Measurements from ENCODE around the gene CRHR2.

DNA sequence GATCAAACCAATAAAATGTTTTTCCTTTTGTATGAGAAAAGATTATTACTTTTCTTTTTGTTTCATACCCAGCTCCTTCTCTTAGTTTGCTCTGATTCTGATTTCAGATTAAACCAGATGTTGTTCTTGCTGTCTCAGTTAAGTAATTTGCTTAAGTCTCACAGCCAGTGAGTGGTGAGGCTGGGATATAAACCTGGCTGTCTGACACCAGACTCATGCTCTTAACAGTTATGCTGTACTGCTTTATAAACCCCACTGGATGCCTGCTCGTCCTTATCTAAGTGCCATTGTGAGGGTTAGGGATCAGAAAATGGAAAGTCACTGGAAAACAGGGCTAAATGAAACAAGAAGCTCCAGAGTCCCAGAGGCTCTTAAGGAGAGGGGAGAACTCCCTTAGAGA lies 63.3 kb downstream of the CRHR2 start:
- TF ChIP-seq, protein P1, sequence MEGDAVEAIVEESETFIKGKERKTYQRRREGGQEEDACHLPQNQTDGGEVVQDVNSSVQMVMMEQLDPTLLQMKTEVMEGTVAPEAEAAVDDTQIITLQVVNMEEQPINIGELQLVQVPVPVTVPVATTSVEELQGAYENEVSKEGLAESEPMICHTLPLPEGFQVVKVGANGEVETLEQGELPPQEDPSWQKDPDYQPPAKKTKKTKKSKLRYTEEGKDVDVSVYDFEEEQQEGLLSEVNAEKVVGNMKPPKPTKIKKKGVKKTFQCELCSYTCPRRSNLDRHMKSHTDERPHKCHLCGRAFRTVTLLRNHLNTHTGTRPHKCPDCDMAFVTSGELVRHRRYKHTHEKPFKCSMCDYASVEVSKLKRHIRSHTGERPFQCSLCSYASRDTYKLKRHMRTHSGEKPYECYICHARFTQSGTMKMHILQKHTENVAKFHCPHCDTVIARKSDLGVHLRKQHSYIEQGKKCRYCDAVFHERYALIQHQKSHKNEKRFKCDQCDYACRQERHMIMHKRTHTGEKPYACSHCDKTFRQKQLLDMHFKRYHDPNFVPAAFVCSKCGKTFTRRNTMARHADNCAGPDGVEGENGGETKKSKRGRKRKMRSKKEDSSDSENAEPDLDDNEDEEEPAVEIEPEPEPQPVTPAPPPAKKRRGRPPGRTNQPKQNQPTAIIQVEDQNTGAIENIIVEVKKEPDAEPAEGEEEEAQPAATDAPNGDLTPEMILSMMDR (conservative IDR thresholded peaks at IDR 0.05; ENCODE audit: low read depth in 2 of 2), result no peak
- TF ChIP-seq EZH2 (IDR thresholded peaks at IDR 0.05; ENCODE audit: low read depth, unreplicated experiment) (no peak), EZH2phosphoT487 (IDR thresholded peaks at IDR 0.05; ENCODE audit: unreplicated experiment) (no peak), POLR2AphosphoS5 (IDR thresholded peaks at IDR 0.05; ENCODE audit: low read depth) (no peak), JUNB (IDR thresholded peaks at IDR 0.05; ENCODE audit: unreplicated experiment) (no peak), CREB1 (CRISPR knock-in tag; IDR thresholded peaks at IDR 0.05; ENCODE audit: low read depth) (no peak), ZNF114 (CRISPR knock-in tag; IDR thresholded peaks at IDR 0.05) (no peak), NANOG (IDR thresholded peaks at IDR 0.05; ENCODE audit: borderline replicate concordance) (no peak)
- TF ChIP-seq, protein P2, sequence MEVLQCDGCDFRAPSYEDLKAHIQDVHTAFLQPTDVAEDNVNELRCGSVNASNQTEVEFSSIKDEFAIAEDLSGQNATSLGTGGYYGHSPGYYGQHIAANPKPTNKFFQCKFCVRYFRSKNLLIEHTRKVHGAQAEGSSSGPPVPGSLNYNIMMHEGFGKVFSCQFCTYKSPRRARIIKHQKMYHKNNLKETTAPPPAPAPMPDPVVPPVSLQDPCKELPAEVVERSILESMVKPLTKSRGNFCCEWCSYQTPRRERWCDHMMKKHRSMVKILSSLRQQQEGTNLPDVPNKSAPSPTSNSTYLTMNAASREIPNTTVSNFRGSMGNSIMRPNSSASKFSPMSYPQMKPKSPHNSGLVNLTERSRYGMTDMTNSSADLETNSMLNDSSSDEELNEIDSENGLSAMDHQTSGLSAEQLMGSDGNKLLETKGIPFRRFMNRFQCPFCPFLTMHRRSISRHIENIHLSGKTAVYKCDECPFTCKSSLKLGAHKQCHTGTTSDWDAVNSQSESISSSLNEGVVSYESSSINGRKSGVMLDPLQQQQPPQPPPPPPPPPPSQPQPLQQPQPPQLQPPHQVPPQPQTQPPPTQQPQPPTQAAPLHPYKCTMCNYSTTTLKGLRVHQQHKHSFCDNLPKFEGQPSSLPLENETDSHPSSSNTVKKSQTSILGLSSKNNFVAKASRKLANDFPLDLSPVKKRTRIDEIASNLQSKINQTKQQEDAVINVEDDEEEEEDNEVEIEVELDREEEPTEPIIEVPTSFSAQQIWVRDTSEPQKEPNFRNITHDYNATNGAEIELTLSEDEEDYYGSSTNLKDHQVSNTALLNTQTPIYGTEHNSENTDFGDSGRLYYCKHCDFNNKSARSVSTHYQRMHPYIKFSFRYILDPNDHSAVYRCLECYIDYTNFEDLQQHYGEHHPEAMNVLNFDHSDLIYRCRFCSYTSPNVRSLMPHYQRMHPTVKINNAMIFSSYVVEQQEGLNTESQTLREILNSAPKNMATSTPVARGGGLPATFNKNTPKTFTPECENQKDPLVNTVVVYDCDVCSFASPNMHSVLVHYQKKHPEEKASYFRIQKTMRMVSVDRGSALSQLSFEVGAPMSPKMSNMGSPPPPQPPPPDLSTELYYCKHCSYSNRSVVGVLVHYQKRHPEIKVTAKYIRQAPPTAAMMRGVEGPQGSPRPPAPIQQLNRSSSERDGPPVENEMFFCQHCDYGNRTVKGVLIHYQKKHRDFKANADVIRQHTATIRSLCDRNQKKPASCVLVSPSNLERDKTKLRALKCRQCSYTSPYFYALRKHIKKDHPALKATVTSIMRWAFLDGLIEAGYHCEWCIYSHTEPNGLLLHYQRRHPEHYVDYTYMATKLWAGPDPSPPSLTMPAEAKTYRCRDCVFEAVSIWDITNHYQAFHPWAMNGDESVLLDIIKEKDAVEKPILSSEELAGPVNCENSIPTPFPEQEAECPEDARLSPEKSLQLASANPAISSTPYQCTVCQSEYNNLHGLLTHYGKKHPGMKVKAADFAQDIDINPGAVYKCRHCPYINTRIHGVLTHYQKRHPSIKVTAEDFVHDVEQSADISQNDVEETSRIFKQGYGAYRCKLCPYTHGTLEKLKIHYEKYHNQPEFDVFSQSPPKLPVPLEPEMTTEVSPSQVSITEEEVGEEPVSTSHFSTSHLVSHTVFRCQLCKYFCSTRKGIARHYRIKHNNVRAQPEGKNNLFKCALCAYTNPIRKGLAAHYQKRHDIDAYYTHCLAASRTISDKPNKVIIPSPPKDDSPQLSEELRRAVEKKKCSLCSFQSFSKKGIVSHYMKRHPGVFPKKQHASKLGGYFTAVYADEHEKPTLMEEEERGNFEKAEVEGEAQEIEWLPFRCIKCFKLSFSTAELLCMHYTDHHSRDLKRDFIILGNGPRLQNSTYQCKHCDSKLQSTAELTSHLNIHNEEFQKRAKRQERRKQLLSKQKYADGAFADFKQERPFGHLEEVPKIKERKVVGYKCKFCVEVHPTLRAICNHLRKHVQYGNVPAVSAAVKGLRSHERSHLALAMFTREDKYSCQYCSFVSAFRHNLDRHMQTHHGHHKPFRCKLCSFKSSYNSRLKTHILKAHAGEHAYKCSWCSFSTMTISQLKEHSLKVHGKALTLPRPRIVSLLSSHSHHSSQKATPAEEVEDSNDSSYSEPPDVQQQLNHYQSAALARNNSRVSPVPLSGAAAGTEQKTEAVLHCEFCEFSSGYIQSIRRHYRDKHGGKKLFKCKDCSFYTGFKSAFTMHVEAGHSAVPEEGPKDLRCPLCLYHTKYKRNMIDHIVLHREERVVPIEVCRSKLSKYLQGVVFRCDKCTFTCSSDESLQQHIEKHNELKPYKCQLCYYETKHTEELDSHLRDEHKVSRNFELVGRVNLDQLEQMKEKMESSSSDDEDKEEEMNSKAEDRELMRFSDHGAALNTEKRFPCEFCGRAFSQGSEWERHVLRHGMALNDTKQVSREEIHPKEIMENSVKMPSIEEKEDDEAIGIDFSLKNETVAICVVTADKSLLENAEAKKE (CRISPR knock-in tag; IDR thresholded peaks at IDR 0.05), result no peak
- TF ChIP-seq, protein P3, sequence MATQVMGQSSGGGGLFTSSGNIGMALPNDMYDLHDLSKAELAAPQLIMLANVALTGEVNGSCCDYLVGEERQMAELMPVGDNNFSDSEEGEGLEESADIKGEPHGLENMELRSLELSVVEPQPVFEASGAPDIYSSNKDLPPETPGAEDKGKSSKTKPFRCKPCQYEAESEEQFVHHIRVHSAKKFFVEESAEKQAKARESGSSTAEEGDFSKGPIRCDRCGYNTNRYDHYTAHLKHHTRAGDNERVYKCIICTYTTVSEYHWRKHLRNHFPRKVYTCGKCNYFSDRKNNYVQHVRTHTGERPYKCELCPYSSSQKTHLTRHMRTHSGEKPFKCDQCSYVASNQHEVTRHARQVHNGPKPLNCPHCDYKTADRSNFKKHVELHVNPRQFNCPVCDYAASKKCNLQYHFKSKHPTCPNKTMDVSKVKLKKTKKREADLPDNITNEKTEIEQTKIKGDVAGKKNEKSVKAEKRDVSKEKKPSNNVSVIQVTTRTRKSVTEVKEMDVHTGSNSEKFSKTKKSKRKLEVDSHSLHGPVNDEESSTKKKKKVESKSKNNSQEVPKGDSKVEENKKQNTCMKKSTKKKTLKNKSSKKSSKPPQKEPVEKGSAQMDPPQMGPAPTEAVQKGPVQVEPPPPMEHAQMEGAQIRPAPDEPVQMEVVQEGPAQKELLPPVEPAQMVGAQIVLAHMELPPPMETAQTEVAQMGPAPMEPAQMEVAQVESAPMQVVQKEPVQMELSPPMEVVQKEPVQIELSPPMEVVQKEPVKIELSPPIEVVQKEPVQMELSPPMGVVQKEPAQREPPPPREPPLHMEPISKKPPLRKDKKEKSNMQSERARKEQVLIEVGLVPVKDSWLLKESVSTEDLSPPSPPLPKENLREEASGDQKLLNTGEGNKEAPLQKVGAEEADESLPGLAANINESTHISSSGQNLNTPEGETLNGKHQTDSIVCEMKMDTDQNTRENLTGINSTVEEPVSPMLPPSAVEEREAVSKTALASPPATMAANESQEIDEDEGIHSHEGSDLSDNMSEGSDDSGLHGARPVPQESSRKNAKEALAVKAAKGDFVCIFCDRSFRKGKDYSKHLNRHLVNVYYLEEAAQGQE (IDR thresholded peaks at IDR 0.05; ENCODE audit: unreplicated experiment), result no peak

Measured in GM23338 (cell line).